ENCODE measurements around the gene SEC23IP. TPM values are rescaled to one million over a fixed set of nuclear protein-coding genes. Genes with fewer than 3 reads are reported as not detected.

SEC23IP gene
- total RNA-seq, 2 donors from 2014 or later, result 70.5 to 93.6 TPM

DNA sequence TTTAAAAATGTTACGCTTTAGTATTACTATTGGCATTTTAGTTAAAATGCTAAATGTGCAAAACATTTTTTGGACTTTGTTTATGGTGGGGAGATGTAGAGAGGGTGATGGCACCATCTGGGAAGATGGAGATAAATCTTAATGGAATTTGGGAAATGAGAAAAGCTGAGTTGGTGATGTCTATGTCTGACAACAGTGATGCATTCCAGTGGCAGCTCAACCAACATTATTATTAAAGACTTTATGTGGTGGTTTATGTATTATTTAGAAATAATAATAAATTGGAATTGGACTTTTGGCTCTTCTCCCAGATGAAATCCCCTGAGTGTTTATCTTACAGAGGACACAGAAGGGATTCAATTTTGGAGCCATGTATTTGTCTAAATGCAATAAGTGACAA lies 77.6 kb downstream of the SEC23IP start:
- TF ChIP-seq, protein P1, sequence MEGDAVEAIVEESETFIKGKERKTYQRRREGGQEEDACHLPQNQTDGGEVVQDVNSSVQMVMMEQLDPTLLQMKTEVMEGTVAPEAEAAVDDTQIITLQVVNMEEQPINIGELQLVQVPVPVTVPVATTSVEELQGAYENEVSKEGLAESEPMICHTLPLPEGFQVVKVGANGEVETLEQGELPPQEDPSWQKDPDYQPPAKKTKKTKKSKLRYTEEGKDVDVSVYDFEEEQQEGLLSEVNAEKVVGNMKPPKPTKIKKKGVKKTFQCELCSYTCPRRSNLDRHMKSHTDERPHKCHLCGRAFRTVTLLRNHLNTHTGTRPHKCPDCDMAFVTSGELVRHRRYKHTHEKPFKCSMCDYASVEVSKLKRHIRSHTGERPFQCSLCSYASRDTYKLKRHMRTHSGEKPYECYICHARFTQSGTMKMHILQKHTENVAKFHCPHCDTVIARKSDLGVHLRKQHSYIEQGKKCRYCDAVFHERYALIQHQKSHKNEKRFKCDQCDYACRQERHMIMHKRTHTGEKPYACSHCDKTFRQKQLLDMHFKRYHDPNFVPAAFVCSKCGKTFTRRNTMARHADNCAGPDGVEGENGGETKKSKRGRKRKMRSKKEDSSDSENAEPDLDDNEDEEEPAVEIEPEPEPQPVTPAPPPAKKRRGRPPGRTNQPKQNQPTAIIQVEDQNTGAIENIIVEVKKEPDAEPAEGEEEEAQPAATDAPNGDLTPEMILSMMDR (conservative IDR thresholded peaks at IDR 0.05), result no peak
- WGBS, 2 experiments (ENCODE audit: insufficient coverage in 1 of 2, insufficient read length in 1 of 2), result 93% methylated on average over 1 of the region's 1 CpG; no CpG with 5 or more reads in 1 of the 2 experiments
- Histone ChIP-seq H3K36me3 (ENCODE audit: control insufficient read depth, insufficient read depth, low read length) (no peaks in the 10 kb centered on the region), H3K4me3 (ENCODE audit: low read length) (no peak overlapping the region), H3K27ac (ENCODE audit: low read depth, low read length) (no peak overlapping the region), H3K9ac (ENCODE audit: extremely low read depth, low read length, poor library complexity, severe bottlenecking) (no peak overlapping the region), H3K27me3 (ENCODE audit: control insufficient read depth, insufficient read depth, low read length, poor library complexity, severe bottlenecking) (no peaks in the 10 kb centered on the region), H3K9me3 (ENCODE audit: control insufficient read depth, low read length) (peaks cover 15% of the 10 kb centered on the region), H3K4me1 (ENCODE audit: control insufficient read depth, insufficient read depth, low read length) (no peaks in the 10 kb centered on the region)
- Mint-ChIP-seq H3K27ac (no peak overlapping the region), H3K27me3 (ENCODE audit: insufficient read depth) (peaks cover 2% of the 10 kb centered on the region), H3K9me3 (peaks cover 24% of the 10 kb centered on the region), H3K36me3 (ENCODE audit: low read depth) (peaks cover 4% of the 10 kb centered on the region), H3K4me3 (no peak overlapping the region), H3K4me1 (no peaks in the 10 kb centered on the region)
- no peak for DNase-seq

DNA sequence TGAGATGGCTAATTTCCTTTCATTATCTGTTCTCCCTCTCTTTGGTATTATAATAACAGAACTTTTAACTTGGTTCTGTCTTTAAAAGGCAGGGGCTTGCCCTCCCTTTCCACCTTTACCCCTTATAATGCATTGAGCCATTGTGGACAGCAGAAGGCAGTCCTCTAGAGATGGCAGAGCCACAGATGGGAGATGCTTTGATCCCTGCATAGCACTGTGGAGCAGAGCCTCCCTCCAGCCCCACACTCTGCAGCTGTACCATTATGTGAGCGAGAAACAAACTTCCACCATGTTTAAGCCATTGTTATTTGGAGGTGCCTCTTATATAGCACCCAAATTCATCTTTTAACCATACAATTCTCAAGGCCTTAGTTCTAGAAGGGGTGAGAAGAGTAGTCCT lies 78.4 kb downstream of the SEC23IP start:
- H3K4me3 ChIP-seq (ENCODE audit: low read length), result no peak overlapping the region
- no peak for DNase-seq
- no peaks in the 10 kb centered on the region for H3K36me3 ChIP-seq (ENCODE audit: control insufficient read depth, insufficient read depth, low read length)
- H3K27me3 Mint-ChIP-seq (ENCODE audit: insufficient read depth), result peaks cover 2% of the 10 kb centered on the region
- no peak overlapping the region for H3K4me3 Mint-ChIP-seq
- peaks cover 4% of the 10 kb centered on the region for H3K36me3 Mint-ChIP-seq (ENCODE audit: low read depth)
- WGBS, 2 experiments (ENCODE audit: insufficient coverage in 1 of 2, insufficient read length in 1 of 2), result 92% methylated on average over 1 of the region's 1 CpG; no CpG with 5 or more reads in 1 of the 2 experiments
- peaks cover 15% of the 10 kb centered on the region for H3K9me3 ChIP-seq (ENCODE audit: control insufficient read depth, low read length)
- H3K9me3 Mint-ChIP-seq, result peaks cover 24% of the 10 kb centered on the region
- H3K4me1 ChIP-seq (ENCODE audit: control insufficient read depth, insufficient read depth, low read length), result no peaks in the 10 kb centered on the region
- no peaks in the 10 kb centered on the region for H3K4me1 Mint-ChIP-seq
- no peak overlapping the region for H3K9ac ChIP-seq (ENCODE audit: extremely low read depth, low read length, poor library complexity, severe bottlenecking)
- H3K27me3 ChIP-seq (ENCODE audit: control insufficient read depth, insufficient read depth, low read length, poor library complexity, severe bottlenecking), result no peaks in the 10 kb centered on the region
- no peak overlapping the region for H3K27ac Mint-ChIP-seq
- H3K27ac ChIP-seq (ENCODE audit: low read depth, low read length), result no peak overlapping the region
- TF ChIP-seq, protein P1 (conservative IDR thresholded peaks at IDR 0.05), result no peak

DNA sequence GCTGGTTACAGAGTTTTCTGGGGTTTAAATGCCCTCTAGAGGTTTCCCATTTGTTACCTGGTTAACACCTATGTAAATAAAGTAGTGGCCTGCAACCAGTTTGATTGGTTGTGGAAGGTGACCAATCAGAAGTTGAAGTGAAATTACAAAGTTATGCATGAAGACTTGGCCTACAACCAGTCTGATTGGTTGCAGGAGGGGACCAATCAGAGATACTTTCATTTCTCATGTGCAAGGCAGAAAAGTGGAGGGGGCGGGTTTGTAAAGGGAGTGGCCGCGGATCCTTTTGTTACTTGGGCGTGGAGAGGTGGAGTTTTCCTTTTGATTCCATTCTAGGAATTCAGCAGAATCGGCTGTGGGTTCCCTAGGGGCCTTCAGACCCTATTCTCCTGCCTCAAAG lies 80.8 kb downstream of the SEC23IP start:
- DNase-seq, result no peak
- H3K9me3 ChIP-seq (ENCODE audit: control insufficient read depth, low read length), result no peaks in the 10 kb centered on the region
- no peaks in the 10 kb centered on the region for H3K36me3 ChIP-seq (ENCODE audit: control insufficient read depth, insufficient read depth, low read length)
- Mint-ChIP-seq H3K27me3 (ENCODE audit: insufficient read depth) (peaks cover 2% of the 10 kb centered on the region), H3K27ac (no peak overlapping the region), H3K9me3 (peaks cover 4% of the 10 kb centered on the region), H3K36me3 (ENCODE audit: low read depth) (no peaks in the 10 kb centered on the region), H3K4me1 (peaks cover 4% of the 10 kb centered on the region), H3K4me3 (no peak overlapping the region)
- TF ChIP-seq, protein P1 (conservative IDR thresholded peaks at IDR 0.05), result no peak
- WGBS, 2 experiments (ENCODE audit: insufficient coverage in 1 of 2, insufficient read length in 1 of 2), result 81% methylated on average over 5 of the region's 5 CpGs; no CpG with 5 or more reads in 1 of the 2 experiments
- no peaks in the 10 kb centered on the region for H3K4me1 ChIP-seq (ENCODE audit: control insufficient read depth, insufficient read depth, low read length)
- H3K27ac ChIP-seq (ENCODE audit: low read depth, low read length), result no peak overlapping the region
- H3K27me3 ChIP-seq (ENCODE audit: control insufficient read depth, insufficient read depth, low read length, poor library complexity, severe bottlenecking), result no peaks in the 10 kb centered on the region
- no peak overlapping the region for H3K4me3 ChIP-seq (ENCODE audit: low read length)
- H3K9ac ChIP-seq (ENCODE audit: extremely low read depth, low read length, poor library complexity, severe bottlenecking), result no peak overlapping the region
